AG08396 (cell line): ENCODE data around the gene AIFM3.
"Not testable (repeated sequence)": the region's sequence is repeated elsewhere in the genome, so short reads cannot be mapped to it uniquely, and the experiment has no call there.

Experiments
- DNase-seq: peaks from one replicate; pipeline ENCODE4 v3.0.0; 2012; ENCODE audit warnings: low spot score, mixed read lengths

The AIFM3 gene

DNA sequence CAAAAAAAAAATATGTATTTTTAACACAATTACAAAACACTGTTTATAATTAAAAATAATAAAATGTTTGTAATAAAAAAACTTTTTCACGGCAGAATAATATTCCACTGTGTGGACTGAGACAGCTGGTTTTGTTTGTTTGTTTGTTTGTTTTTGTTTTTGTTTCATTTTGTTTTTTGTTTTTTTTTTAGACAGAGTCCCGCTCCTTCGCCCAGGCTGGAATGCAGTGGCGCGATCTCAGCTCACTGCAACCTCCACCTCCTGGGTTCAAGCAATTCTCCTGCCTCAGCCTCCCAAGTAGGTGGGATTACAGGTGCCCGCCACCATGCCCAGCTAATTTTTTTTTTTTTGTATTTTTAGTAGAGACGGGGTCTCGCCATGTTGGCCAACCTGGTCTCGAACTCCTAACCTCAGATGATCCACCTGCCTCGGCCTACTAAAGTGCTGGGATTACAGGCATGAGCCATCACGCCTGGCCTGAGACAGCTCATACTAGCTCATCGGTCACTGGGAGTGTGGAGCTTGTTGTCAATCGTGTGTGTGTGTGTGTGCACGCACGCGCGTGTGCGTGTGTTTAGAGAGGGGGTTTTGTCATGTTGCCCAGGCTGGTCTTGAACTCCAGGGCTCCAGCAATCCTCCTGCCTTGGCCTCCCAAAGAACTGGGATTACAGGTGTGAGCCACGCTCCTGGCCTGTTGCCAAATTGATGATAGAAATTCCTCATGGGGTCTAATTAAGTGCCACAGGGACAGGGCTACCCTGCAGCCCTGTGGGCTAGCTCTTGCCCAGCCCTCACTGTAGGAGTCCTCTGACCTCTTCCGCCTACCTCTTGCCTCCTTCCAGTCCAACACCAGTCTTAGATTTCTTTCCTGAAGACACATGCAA is 7.2 kb upstream of the AIFM3 start:
- DNase-seq: no peak

GRCh38 chr22:20960609-20961008 is 6.4 kb upstream of the AIFM3 start:
- DNase-seq: no peak

DNA sequence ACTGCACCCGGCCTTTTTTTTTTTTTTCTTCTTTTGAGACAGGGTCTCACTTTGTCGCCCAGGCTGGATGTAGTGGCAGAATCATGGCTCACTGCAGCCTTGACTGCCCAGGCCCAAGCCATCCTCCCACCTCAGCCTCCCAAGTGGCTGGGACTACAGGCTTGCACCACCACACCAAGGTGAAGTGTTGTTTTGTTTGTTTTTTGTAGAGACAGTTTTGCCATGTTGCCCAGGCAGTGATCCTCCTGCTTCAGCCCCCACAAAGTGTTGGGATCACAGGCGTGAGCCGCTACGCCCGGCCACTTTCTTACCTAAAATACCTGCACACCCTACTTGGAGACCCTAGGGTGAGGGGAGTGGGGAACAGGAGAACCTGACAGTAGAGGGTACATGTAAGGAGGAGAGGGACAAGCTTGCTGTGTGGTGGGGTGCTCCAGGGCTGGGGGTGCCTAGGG is 4.5 kb upstream of the AIFM3 start:
- no peak for DNase-seq

DNA sequence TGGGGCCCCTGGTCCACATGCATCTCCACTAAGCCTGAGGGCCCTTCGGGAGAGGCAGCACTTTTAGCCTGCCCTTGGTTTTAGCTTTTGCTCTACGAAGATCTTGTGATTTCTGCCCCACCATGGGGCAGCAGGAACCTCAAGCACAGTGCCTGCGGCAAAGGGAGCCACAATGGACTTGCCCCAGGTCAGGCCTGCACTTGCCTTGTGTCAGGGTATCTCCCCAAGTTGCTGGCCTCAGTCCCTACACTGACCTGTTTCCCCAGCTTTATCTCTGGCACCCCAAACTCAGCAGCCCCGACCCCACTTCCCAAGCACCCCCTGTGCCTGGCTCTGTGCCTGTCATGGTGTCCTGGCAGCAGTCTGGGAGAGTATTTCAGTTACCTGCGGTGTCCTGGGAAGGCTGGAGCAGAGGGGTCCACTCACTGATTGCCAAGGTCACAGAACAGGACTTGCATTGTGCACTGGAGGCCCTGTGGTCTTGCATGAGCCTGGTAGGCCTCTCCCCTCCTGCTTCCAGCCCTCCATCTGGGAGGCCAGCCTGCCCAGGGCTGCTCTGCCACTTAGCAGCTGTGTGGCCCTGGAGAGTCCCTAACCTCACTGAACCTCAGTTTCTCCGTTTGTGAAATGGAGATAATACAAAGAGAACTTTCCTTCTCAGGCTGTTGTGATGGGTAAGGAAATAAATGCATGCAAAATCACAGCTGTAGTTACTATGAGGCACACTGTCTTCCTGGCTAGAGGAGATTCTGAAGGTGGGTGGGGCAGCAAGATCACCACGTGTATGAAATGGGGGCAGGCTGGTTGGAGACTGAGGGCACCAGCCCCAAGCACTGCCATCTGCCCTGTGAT is 3.6 kb upstream of the AIFM3 start:
- DNase-seq: no peak

GRCh38 chr22:20964090-20964798 is 2.8 kb upstream of the AIFM3 start:
- no peak for DNase-seq

DNA sequence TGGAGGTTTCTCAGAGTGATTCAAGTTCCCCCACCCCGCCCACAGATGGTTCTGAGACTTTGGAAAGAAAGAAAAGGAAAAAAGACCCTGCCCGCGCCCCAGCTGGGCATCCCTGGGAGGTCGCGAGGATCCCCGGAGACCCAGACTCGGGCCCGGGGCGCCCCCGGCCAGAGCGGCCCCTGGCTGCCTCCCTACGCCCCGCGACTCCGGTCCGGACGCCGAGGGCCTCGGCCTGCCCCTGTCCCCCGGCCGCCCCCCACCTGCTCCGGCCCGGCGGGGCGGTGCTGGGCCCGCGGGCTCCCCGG is 2.3 kb upstream of the AIFM3 start:
- no peak for DNase-seq

- DNase-seq: no peak
These were observed 1.8 kb upstream of the AIFM3 start for GRCh38 chr22:20965104-20965887.

- no peak for DNase-seq
These were observed 883 bp upstream of the AIFM3 start for GRCh38 chr22:20965888-20966855.

DNA sequence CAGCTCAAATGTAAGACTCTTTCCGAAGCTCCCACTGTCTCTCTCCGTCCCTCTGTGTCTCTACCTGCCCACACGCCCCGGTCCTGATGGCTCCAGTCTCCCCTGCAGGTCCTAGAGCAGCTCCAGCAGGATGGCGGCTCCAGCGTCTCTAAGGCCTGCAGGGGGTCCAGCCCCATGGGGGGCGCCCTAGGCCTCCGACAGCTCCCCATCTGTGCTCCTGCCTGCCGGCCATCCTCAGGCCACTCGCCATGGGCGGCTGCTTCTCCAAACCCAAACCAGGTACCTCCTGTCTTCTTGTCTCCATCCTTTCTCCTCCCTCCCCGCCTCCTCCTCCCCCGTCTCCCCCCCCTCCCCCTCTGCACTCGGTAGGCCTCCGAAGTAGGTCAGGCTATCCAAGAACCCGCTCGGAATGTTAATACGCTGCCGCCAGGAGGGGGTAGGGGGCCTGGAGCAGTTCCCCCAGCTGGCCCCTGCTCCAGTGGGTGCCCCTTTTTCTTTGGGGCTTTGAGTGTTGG is 699 bp downstream of the AIFM3 start:
- DNase-seq: no peak

GRCh38 chr22:20968281-20968977 is 1.4 kb downstream of the AIFM3 start:
- DNase-seq: no peak

- no peak for DNase-seq
These were observed 4.0 kb downstream of the AIFM3 start for GRCh38 chr22:20970939-20971657.

DNA sequence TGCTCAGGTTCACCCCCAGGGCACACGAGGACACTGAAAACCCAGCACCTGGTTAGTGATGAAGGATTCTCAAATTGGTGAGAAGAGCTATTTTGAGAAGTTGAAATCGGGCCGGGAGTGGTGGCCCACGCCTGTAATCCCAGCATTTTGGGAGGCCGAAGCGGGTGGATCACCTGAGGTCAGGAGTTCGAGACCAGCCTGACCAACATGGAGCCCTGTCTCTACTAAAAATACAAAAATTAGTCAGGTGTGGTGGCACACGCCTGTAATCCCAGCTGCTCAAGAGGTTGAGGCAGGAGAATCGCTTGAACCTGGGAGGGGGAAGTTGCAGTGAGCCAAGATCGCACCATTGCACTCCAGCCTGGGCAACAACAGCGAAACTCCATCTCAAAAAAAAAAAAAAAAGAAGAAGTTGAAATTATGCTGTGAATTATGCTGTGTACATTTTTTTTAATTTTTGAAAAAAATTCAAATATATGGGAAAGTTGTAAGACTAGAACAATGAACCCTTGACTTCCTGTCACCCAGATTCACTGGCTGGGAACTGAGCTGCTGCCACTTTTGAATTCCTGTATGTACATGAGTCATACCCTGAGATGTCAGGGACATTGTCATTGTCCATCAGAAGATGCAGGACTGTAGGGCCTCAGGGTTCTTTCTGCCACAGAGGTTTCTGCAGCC is 5.1 kb downstream of the AIFM3 start:
- DNase-seq: not testable (repeated sequence)

DNA sequence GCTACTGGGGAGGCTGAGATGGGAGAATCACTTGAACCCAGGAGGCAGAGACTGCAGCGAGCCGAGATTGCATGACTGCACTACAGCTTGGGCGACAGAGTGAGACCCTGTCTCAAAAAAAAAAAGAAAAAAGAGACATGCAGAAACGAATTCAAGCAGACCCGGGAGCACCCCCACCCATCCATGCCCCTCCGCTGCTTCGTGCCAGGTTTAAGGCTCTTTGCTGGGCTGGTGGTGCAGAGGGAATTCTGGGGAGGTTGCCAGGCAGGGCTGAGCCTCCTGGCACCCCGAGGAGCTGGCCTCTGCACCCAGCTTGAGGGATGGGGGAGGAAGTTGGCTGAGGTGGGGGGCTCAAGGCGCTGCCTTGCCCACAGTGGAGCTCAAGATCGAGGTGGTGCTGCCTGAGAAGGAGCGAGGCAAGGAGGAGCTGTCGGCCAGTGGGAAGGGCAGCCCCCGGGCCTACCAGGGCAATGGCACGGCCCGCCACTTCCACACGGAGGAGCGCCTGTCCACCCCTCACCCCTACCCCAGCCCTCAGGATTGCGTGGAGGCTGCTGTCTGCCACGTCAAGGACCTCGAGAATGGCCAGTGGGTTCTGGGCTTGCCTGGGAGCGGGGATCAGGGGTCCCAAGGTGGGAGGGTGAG is 6.0 kb downstream of the AIFM3 start:
- no peak for DNase-seq

- no peak for DNase-seq
These were observed 6.7 kb downstream of the AIFM3 start for GRCh38 chr22:20973634-20974286.

DNA sequence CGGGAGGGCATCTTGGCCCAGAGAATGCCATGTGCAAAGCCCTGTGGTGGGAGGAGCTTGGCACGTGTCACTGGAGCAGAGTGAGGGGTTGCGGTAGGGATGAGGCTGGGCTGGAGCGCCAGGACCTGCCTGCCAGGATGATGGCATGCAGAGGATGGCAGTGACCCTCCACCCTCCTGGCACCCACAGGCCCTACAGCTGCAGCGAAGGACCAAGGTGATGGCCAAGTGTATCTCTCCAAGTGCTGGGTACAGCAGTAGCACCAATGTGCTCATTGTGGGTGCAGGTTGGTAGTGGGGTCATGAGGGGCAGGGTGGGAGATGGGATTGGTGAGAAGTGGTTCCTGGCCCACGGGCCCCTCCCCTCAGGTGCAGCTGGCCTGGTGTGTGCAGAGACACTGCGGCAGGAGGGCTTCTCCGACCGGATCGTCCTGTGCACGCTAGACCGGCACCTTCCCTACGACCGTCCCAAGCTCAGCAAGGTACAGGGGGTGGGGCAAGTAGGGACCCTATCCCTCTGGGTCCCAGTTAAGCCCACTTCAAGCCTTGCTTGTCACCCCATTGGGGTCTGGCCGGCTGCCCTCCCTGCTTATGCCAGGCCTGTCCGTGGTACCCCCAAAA is 7.4 kb downstream of the AIFM3 start:
- no peak for DNase-seq

GRCh38 chr22:20975541-20976290 is 8.7 kb downstream of the AIFM3 start:
- DNase-seq: no peak
